Measurements from ENCODE around the gene COL3A1. TPM values are rescaled to one million over a fixed set of nuclear protein-coding genes. Genes with fewer than 3 reads are reported as not detected.

COL3A1 gene
- total RNA-seq, 4 donors from 2014 or later, result 211 to 408 (median 347) TPM

DNA sequence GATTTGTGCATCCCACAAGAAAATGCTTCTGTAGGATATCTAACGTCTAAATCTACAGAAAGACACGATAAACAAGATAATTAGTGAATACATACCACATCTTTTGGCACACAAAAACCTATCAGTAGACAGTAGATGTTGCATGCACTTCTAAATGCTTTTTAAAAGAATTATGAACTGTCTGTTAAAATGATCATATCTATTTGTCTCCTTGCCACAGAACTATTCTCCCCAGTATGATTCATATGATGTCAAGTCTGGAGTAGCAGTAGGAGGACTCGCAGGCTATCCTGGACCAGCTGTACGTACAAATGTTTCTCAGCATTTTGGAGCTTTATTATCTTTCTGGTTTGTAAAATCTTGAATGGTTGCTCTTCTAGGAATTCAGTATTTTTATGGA is 12.7 kb downstream of the COL3A1 start:
- no peaks in the 10 kb centered on the region for H3K27me3 ChIP-seq
- no peaks in the 10 kb centered on the region for H3K9me3 ChIP-seq
- peaks cover 0 to 40% (median 7%) of the 10 kb centered on the region in 3 donors for H3K4me1 ChIP-seq
- TF ChIP-seq EP300 (IDR thresholded peaks at IDR 0.05) (no peak), POLR2A (IDR thresholded peaks at IDR 0.05) (no peak), POLR2AphosphoS5 (IDR thresholded peaks at IDR 0.05) (no peak)
- TF ChIP-seq, protein P1, sequence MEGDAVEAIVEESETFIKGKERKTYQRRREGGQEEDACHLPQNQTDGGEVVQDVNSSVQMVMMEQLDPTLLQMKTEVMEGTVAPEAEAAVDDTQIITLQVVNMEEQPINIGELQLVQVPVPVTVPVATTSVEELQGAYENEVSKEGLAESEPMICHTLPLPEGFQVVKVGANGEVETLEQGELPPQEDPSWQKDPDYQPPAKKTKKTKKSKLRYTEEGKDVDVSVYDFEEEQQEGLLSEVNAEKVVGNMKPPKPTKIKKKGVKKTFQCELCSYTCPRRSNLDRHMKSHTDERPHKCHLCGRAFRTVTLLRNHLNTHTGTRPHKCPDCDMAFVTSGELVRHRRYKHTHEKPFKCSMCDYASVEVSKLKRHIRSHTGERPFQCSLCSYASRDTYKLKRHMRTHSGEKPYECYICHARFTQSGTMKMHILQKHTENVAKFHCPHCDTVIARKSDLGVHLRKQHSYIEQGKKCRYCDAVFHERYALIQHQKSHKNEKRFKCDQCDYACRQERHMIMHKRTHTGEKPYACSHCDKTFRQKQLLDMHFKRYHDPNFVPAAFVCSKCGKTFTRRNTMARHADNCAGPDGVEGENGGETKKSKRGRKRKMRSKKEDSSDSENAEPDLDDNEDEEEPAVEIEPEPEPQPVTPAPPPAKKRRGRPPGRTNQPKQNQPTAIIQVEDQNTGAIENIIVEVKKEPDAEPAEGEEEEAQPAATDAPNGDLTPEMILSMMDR (IDR thresholded peaks at IDR 0.05), result no peak
- peaks cover 4 to 69% of the 10 kb centered on the region in 2 donors for H3K36me3 ChIP-seq
- ATAC-seq, result no peak
- H3K27ac ChIP-seq, result peak overlapping the region; percentile 36 to 86 (median 51)
- 25 to 46% methylated on average over 4 of the region's 4 CpGs for WGBS, 2 donors (ENCODE audit: low coverage in 1 of 2)
- no peak overlapping the region for H3K4me3 ChIP-seq

DNA sequence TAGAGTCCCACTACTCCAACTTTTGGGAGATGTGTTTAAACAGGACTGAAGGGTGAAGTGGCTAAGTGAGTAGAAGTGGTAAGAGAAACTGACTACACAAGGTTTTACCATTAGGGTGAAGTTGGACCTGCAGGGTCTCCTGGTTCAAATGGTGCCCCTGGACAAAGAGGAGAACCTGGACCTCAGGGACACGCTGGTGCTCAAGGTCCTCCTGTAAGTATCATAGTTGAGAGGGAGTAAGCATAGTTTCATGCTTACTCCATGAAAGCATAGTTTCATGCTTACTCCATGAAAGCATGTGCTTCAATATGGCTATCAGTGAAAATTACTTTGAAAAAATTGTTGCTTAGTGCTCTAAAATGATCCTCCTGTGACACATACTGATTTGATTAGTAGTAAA is 19.1 kb downstream of the COL3A1 start:
- Histone ChIP-seq H3K9me3 (no peaks in the 10 kb centered on the region), H3K27me3 (no peaks in the 10 kb centered on the region), H3K27ac (peak overlapping the region in 1 of 4 donors; percentile 12), H3K4me3 (no peak overlapping the region), H3K36me3 (peaks cover 20 to 100% of the 10 kb centered on the region in 2 donors), H3K4me1 (no peaks in the 10 kb centered on the region)
- 100% methylated on average over 1 of the region's 1 CpG; no CpG with 5 or more reads in 1 of the 2 donors for WGBS, 2 donors (ENCODE audit: low coverage in 1 of 2)
- TF ChIP-seq POLR2A (IDR thresholded peaks at IDR 0.05) (no peak), POLR2AphosphoS5 (IDR thresholded peaks at IDR 0.05) (no peak), EP300 (IDR thresholded peaks at IDR 0.05) (no peak)
- TF ChIP-seq, protein P1 (IDR thresholded peaks at IDR 0.05), result no peak
- no peak for ATAC-seq

DNA sequence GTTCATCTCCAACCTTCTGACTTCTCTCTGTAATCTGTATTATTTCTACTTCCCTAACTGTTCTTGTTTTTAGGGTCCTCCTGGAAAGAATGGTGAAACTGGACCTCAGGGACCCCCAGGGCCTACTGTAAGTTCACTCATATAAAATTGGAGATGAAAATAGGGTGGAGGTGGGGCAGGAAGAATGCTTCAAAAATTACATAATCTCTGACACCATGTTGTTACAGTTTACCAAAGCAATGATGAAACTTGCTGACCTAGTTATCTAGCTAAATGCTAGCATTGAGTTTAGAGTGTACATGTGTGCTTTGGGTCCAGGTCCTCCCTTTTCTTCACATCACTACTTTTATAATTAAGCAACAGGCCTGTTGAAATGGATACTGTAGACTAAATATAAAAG is 23.1 kb downstream of the COL3A1 start:
- Histone ChIP-seq H3K27ac (peak overlapping the region in 2 of 4 donors; percentile 29 to 52), H3K9me3 (no peaks in the 10 kb centered on the region), H3K4me3 (no peak overlapping the region), H3K27me3 (no peaks in the 10 kb centered on the region), H3K36me3 (peaks cover 31 to 100% of the 10 kb centered on the region in 2 donors), H3K4me1 (no peaks in the 10 kb centered on the region)
- peak; percentile 85 for ATAC-seq
- TF ChIP-seq, protein P1 (IDR thresholded peaks at IDR 0.05), result no peak
- TF ChIP-seq EP300 (IDR thresholded peaks at IDR 0.05) (no peak), POLR2AphosphoS5 (IDR thresholded peaks at IDR 0.05) (peak; percentile 38)

DNA sequence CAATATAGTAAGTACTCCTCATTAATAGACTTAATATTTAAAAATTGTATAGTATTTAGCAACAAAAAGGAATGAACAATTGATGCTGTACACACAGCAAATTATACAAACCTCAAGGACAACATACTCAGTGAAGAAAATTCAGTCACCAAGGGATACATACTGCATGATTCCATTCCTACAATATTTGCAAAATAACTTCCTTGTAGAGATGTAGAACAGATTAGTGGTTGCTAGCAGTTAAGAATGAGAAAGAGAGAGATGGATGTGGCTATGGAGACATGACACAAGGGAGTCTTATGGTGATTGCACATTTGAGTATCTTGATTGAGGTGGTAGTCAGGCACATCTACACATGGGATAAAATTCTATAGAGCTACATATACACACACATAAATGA is 26.0 kb downstream of the COL3A1 start:
- no peak overlapping the region for H3K27ac ChIP-seq
- no peak for ATAC-seq
- no peaks in the 10 kb centered on the region for H3K27me3 ChIP-seq
- no peaks in the 10 kb centered on the region for H3K4me1 ChIP-seq
- H3K4me3 ChIP-seq, result no peak overlapping the region
- no peak for TF ChIP-seq EP300 (IDR thresholded peaks at IDR 0.05)
- TF ChIP-seq POLR2A (IDR thresholded peaks at IDR 0.05), result no peak
- no peak for TF ChIP-seq POLR2AphosphoS5 (IDR thresholded peaks at IDR 0.05)
- TF ChIP-seq, protein P1 (IDR thresholded peaks at IDR 0.05), result no peak
- H3K36me3 ChIP-seq, result peaks cover 22 to 100% of the 10 kb centered on the region in 2 donors
- H3K9me3 ChIP-seq, result no peaks in the 10 kb centered on the region

DNA sequence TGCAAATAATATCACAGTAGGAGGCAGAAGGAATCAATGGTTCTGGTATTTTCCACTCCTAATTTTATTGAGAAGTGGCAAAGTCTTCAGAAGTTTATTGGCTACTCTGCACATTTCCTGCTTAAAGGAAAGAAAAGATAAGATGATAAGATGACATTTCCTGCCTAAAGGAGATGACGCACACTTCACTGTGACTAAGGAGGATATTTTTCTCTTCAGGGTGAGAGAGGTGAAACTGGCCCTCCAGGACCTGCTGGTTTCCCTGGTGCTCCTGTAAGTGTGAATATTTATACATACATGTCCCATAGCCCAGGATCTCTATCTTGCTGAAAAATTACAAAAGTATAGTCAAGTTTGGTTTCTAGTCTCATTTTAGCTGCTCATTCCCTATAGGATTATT is 27.9 kb downstream of the COL3A1 start:
- 15 to 27% methylated on average over 1 of the region's 1 CpG for WGBS, 2 donors (ENCODE audit: low coverage in 1 of 2)
- Histone ChIP-seq H3K9me3 (no peaks in the 10 kb centered on the region), H3K36me3 (peaks cover 23 to 100% of the 10 kb centered on the region in 2 donors), H3K4me3 (no peak overlapping the region), H3K27me3 (no peaks in the 10 kb centered on the region), H3K27ac (peak overlapping the region in 2 of 4 donors; percentile 14 to 18), H3K4me1 (no peaks in the 10 kb centered on the region)
- TF ChIP-seq, protein P1 (IDR thresholded peaks at IDR 0.05), result no peak
- no peak for TF ChIP-seq POLR2A (IDR thresholded peaks at IDR 0.05)
- TF ChIP-seq EP300 (IDR thresholded peaks at IDR 0.05), result no peak
- TF ChIP-seq POLR2AphosphoS5 (IDR thresholded peaks at IDR 0.05), result no peak
- ATAC-seq, result no peak
